GM12878 (cell line): ENCODE data around the gene MOXD1. TPM values are rescaled to one million over a fixed set of nuclear protein-coding genes. Genes with fewer than 3 reads are reported as not detected.

Experiments
- ATAC-seq: fragments of 200-7000 bp; cut with Tn5 transposase; 3 replicates; pipeline ENCODE4 v1.9.1; 2020; ENCODE audit warnings: mild to moderate bottlenecking, moderate library complexity
- BruUV-seq: library from RNA; stranded (reverse); fragments of 400-500 nt; replicated peaks from 2 replicates; lab custom pipeline; 2021; lab: Mats Ljungman, UMichigan
- CTCF ChIA-PET: fragments of 300-600 bp; sonication (Branson Sonifier 250); formaldehyde crosslinking; extraction: SDS; loops from one replicate; lab custom pipeline; 2021; ENCODE audit warnings: inconsistent platforms; lab: Yijun Ruan, JAX
- POLR2A ChIA-PET: fragments of 350-600 bp; formaldehyde crosslinking; extraction: SDS; loops from one replicate; lab custom pipeline; 2021; ENCODE audit warnings: inconsistent platforms; lab: Charles Lee
- RAD21 ChIA-PET: fragments of 300-600 bp; sonication (Branson Sonifier 250); formaldehyde crosslinking; loops from one replicate; lab custom pipeline; 2023; ENCODE audit warnings: antibody characterized with exemption; ENCODE audit not compliant: unreplicated experiment; lab: Charles Lee
- SMC1A ChIA-PET: fragments of 300-600 bp; sonication (Branson Sonifier 250); formaldehyde crosslinking; loops from one replicate; lab custom pipeline; 2023; ENCODE audit not compliant: unreplicated experiment, uncharacterized antibody; lab: Charles Lee
- DNase-seq: peaks from one replicate; pipeline ENCODE4 v3.0.0-alpha.2; 2011; ENCODE audit warnings: low read depth, low spot score
- FAIRE-seq: peaks from 3 replicates; lab custom pipeline; 2011; peaks lifted over from hg19 to GRCh38; lab: Jason Lieb, UNC
- H2AFZ ChIP-seq: 2 replicates; pipeline ENCODE4 v1.6.0; 2011; ENCODE audit warnings: low read depth, low read length, control low read depth; ENCODE audit not compliant: control insufficient read depth
- H3K27ac ChIP-seq: 2 replicates; pipeline ENCODE4 v1.5.1; 2011; ENCODE audit warnings: control low read depth; ENCODE audit not compliant: control insufficient read depth, insufficient read depth
- H3K27me3 ChIP-seq, 2 experiments: replicated peaks in 1 of 2; 2 replicates each; pipeline versions ENCODE4 v1.6.0 to v1.6.1; 2011; ENCODE audit warnings: low read length in 1 of 2; ENCODE audit not compliant: control insufficient read depth in 2 of 2, insufficient read depth in 2 of 2
- H3K36me3 ChIP-seq, 2 experiments: 2 replicates each; pipeline ENCODE4 v1.5.1; 2011; ENCODE audit warnings: low read length in 1 of 2; ENCODE audit not compliant: control insufficient read depth in 2 of 2, insufficient read depth in 2 of 2
- H3K4me1 ChIP-seq: 2 replicates; pipeline ENCODE4 v1.6.1; 2011; ENCODE audit warnings: mild to moderate bottlenecking, low read length, moderate library complexity, mixed read lengths; ENCODE audit not compliant: control insufficient read depth, insufficient read depth
- H3K4me2 ChIP-seq: 2 replicates; pipeline ENCODE4 v1.6.0; 2011; ENCODE audit warnings: control low read depth; ENCODE audit not compliant: control insufficient read depth, insufficient read depth
- H3K4me3 ChIP-seq: fragments of 200-600 bp; sonication (generic); 2 replicates; pipeline ENCODE4 v1.5.1; 2016
- H3K79me2 ChIP-seq: 2 replicates; pipeline ENCODE4 v1.6.0; 2011; ENCODE audit warnings: low read length; ENCODE audit not compliant: control insufficient read depth, insufficient read depth
- H3K9ac ChIP-seq: 2 replicates; pipeline ENCODE4 v1.8.0; 2011; ENCODE audit warnings: low read length, control low read depth, mixed read lengths; ENCODE audit not compliant: control insufficient read depth, insufficient read depth
- H3K9me3 ChIP-seq: replicated peaks from 3 replicates; pipeline ENCODE4 v1.5.1; 2011; ENCODE audit warnings: mild to moderate bottlenecking, low read length; ENCODE audit not compliant: control insufficient read depth, insufficient read depth
- H4K20me1 ChIP-seq: 2 replicates; pipeline ENCODE4 v1.6.0; 2011; ENCODE audit not compliant: control insufficient read depth, insufficient read depth
- LARP7 ChIP-seq: fragments of 450-650 bp; IDR thresholded peaks from 2 replicates; pipeline ENCODE4 v1.6.1; 2017; ENCODE audit warnings: mild to moderate bottlenecking
- RAD21 ChIP-seq: IDR thresholded peaks from 2 replicates; pipeline ENCODE4 v1.6.1; 2011; ENCODE audit warnings: mild to moderate bottlenecking, low read depth, low read length, moderate library complexity; ENCODE audit not compliant: insufficient read depth
- SIX5 ChIP-seq: IDR thresholded peaks from 2 replicates; pipeline ENCODE4 v1.6.1; 2011; ENCODE audit warnings: mild to moderate bottlenecking, low read depth, low read length, moderate library complexity; ENCODE audit not compliant: severe bottlenecking
- SREBF1 ChIP-seq: IDR thresholded peaks from 2 replicates; pipeline ENCODE4 v1.6.1; 2012; ENCODE audit warnings: mild to moderate bottlenecking, low read length
- ZNF217 ChIP-seq: fragments of 450-650 bp; IDR thresholded peaks from 2 replicates; pipeline ENCODE4 v1.6.1; 2017; ENCODE audit warnings: antibody characterized with exemption, mild to moderate bottlenecking
- WGBS: methylation state at CpG from one replicate; pipeline ENCODE4 v1.1.6; 2016; ENCODE audit warnings: low lambda C conversion rate; ENCODE audit not compliant: insufficient replicate concordance, insufficient coverage; ENCODE audit errors: missing lambda C conversion rate; 5-methylcytosine and 5-hydroxymethylcytosine counted together
- in situ Hi-C: fragments of 300-500 bp; cut with MboI; formaldehyde crosslinking; loops from 9 replicates; pipeline ENCODE4 v1.14.3; 2018; ENCODE audit warnings: mixed read lengths
- intact Hi-C: fragments of 100-400 bp; cut with micrococcal nuclease; formaldehyde crosslinking; loops from one replicate; pipeline ENCODE4 v1.14.2; 2022; ENCODE audit not compliant: unreplicated experiment
- polyA plus RNA-seq, 11 experiments: library from polyadenylated mRNA; depleted of rRNA in 4 of 11; unstranded in 6 of 11; stranded (reverse) in 5 of 11; fragments of >200 nt; fragmentation: Nextera tagmentation in 4 of 11; fragmentation: Illumina TruSeq in 1 of 11; extraction: Ambion mirVana in 4 of 11; extraction: Trizol in 1 of 11; gene quantifications; 1 replicate in 1 of 11; 2 replicates in 10 of 11; pipeline versions ENCODE4 v1.2.1 to v1.2.3, GENCODE V29; 2011 to 2016; ENCODE audit warnings: inconsistent platforms in 2 of 11, missing spikeins in 2 of 11, low read depth in 1 of 11
- total RNA-seq, 4 experiments: library from RNA; depleted of rRNA in 3 of 4; stranded (reverse); fragments of >200 nt in 3 of 4; fragmentation: Illumina TruSeq in 1 of 4; extraction: Trizol in 1 of 4; gene quantifications; 2 replicates each; pipeline versions ENCODE4 v1.2.1 to v1.2.3, GENCODE V29; 2013 to 2021
- TF ChIP-seq, protein P1 (sequence below): fragments of 450-650 bp; formaldehyde crosslinking; IDR thresholded peaks from 2 replicates; pipeline ENCODE4 v1.4.0; 2020; ENCODE audit warnings: mild to moderate bottlenecking, moderate library complexity
- TF ChIP-seq, protein P2 (sequence below), 3 experiments: IDR thresholded peaks in 2 of 3; conservative IDR thresholded peaks in 1 of 3; 2 replicates each; pipeline ENCODE4 v1.5.1; 2011; ENCODE audit warnings: low read depth in 3 of 3, low read length in 3 of 3, mild to moderate bottlenecking in 3 of 3, control low read depth in 2 of 3, moderate library complexity in 2 of 3, inconsistent platforms in 1 of 3, mixed read lengths in 1 of 3; ENCODE audit not compliant: control insufficient read depth in 2 of 3, insufficient read depth in 1 of 3; ENCODE audit errors: extremely low read depth in 1 of 3

Gene MOXD1
- total and polyA plus RNA-seq, 10 of the 15 experiments (the other 5 are each of a cell fraction or from before 2014, with no cell fraction given), result 0.03 to 2.1 (median 0.64) TPM

DNA sequence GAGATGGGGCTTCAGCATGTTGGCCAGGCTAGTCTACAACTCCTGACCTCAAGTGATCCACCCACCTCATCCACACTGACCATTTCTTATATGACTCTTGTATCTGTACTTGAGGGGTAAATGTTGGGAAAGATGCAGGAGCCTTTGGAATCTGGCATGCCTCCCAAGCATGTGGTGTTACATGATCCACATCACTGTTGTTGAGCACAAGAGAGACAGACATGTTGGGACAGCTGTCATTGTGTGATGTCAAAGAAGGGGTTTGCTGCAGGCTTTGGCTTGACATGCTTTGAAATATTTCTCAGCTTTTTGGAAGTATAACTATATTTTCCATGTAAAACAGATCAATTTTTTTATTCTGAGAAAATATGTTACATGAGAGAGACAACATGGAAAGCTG, 139.9 kb downstream of the MOXD1 start:
- H3K27ac ChIP-seq, result no peak overlapping the region
- H4K20me1 ChIP-seq, result no peaks in the 10 kb centered on the region
- no peaks in the 10 kb centered on the region for H3K36me3 ChIP-seq
- H3K9ac ChIP-seq, result no peak overlapping the region
- POLR2A ChIA-PET, result no interaction called here
- intact Hi-C loops (no loop called here), in situ Hi-C loops (no loop called here)
- SMC1A ChIA-PET, result interaction anchor here (1.2 kb wide), 1 partner anchor 10 kb away, joined by 3 read pairs; no protein-coding TSS in a partner anchor
- H3K79me2 ChIP-seq, result no peaks in the 10 kb centered on the region
- no peak overlapping the region for H2AFZ ChIP-seq
- TF ChIP-seq LARP7, result no peak
- CTCF ChIA-PET, result interaction anchor here (0.9 to 2.7 kb wide), 2 partner anchors 10 to 19 kb away, joined by 4 to 15 read pairs; no protein-coding TSS in a partner anchor
- BruUV-seq, result no TSS peak
- RAD21 ChIA-PET, result no interaction called here
- H3K4me1 ChIP-seq, result no peaks in the 10 kb centered on the region
- no peak for FAIRE-seq
- no peak overlapping the region for H3K4me2 ChIP-seq
- no peak for DNase-seq
- H3K9me3 ChIP-seq, result no peaks in the 10 kb centered on the region
- ATAC-seq, result no peak
- H3K4me3 ChIP-seq, result no peak overlapping the region
- no peaks in the 10 kb centered on the region; a peak in 1 of 4 replicates for H3K27me3 ChIP-seq

DNA sequence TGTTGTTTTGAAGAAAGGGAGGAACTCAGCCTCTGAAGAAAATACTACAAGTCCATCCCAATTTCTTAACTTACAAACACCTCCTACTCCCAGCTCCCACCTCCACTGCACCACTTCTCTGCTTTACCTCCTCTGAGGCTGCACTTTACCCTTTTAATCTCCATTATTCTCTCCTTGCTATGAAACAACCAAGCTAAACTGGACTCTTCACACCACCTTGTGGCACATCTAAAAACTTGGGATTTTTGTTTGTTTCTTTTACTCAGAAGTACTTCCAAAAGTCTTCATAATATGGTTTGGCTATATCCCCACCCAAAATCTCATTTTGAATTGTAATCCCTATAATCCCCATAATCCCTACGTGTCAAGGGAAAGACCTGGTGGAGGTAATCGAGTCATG, 142.2 kb downstream of the MOXD1 start:
- Histone ChIP-seq H3K36me3 (no peaks in the 10 kb centered on the region), H3K27ac (no peak overlapping the region), H3K27me3 (no peaks in the 10 kb centered on the region; a peak in 1 of 4 replicates), H3K4me2 (no peak overlapping the region), H3K9me3 (no peaks in the 10 kb centered on the region), H3K4me3 (no peak overlapping the region), H3K79me2 (no peaks in the 10 kb centered on the region), H3K9ac (no peak overlapping the region), H2AFZ (no peak overlapping the region), H3K4me1 (no peaks in the 10 kb centered on the region), H4K20me1 (no peaks in the 10 kb centered on the region)
- intact Hi-C loops (no loop called here), in situ Hi-C loops (no loop called here)
- no peak for DNase-seq
- no peak for FAIRE-seq
- SMC1A ChIA-PET, result interaction anchor here (0.9 kb wide), 1 partner anchor 10 kb away, joined by 3 read pairs; no protein-coding TSS in a partner anchor
- WGBS, result 12% methylated on average over 2 of the region's 2 CpGs
- RAD21 ChIA-PET, result interaction anchor here (0.6 to 1.0 kb wide), 2 partner anchors 226 to 492 kb away, joined by 3 read pairs; no protein-coding TSS in a partner anchor
- no peak for ATAC-seq
- POLR2A ChIA-PET, result no interaction called here
- no TSS peak for BruUV-seq
- TF ChIP-seq SIX5 (no peak), ZNF217 (no peak), RAD21 (peak; percentile 12; the same call in 1 of the 2 replicates), SREBF1 (no peak)
- TF ChIP-seq, protein P1, sequence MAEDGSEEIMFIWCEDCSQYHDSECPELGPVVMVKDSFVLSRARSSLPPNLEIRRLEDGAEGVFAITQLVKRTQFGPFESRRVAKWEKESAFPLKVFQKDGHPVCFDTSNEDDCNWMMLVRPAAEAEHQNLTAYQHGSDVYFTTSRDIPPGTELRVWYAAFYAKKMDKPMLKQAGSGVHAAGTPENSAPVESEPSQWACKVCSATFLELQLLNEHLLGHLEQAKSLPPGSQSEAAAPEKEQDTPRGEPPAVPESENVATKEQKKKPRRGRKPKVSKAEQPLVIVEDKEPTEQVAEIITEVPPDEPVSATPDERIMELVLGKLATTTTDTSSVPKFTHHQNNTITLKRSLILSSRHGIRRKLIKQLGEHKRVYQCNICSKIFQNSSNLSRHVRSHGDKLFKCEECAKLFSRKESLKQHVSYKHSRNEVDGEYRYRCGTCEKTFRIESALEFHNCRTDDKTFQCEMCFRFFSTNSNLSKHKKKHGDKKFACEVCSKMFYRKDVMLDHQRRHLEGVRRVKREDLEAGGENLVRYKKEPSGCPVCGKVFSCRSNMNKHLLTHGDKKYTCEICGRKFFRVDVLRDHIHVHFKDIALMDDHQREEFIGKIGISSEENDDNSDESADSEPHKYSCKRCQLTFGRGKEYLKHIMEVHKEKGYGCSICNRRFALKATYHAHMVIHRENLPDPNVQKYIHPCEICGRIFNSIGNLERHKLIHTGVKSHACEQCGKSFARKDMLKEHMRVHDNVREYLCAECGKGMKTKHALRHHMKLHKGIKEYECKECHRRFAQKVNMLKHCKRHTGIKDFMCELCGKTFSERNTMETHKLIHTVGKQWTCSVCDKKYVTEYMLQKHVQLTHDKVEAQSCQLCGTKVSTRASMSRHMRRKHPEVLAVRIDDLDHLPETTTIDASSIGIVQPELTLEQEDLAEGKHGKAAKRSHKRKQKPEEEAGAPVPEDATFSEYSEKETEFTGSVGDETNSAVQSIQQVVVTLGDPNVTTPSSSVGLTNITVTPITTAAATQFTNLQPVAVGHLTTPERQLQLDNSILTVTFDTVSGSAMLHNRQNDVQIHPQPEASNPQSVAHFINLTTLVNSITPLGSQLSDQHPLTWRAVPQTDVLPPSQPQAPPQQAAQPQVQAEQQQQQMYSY (CRISPR knock-in tag), result no peak
- TF ChIP-seq, protein P2, sequence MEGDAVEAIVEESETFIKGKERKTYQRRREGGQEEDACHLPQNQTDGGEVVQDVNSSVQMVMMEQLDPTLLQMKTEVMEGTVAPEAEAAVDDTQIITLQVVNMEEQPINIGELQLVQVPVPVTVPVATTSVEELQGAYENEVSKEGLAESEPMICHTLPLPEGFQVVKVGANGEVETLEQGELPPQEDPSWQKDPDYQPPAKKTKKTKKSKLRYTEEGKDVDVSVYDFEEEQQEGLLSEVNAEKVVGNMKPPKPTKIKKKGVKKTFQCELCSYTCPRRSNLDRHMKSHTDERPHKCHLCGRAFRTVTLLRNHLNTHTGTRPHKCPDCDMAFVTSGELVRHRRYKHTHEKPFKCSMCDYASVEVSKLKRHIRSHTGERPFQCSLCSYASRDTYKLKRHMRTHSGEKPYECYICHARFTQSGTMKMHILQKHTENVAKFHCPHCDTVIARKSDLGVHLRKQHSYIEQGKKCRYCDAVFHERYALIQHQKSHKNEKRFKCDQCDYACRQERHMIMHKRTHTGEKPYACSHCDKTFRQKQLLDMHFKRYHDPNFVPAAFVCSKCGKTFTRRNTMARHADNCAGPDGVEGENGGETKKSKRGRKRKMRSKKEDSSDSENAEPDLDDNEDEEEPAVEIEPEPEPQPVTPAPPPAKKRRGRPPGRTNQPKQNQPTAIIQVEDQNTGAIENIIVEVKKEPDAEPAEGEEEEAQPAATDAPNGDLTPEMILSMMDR (IDR thresholded peaks at IDR 0.05 in 2 of 3, conservative IDR thresholded peaks at IDR 0.05 in 1 of 3; ENCODE audit: control insufficient read depth in 2 of 3, extremely low read depth in 1 of 3, insufficient read depth in 1 of 3, low read depth in 3 of 3, low read length in 3 of 3), result peak in 1 of 3 experiments; percentile 21; a peak in 1 of 6 replicates
- CTCF ChIA-PET, result interaction anchor here (0.7 to 1.3 kb wide), 2 partner anchors 9 to 10 kb away, joined by 5 to 6 read pairs; no protein-coding TSS in a partner anchor
